Measurements from ENCODE around the gene BPNT1.

Gene BPNT1

GRCh38 chr1:220038640-220039039 is 50.9 kb downstream of the BPNT1 start:
- TF ChIP-seq POLR2AphosphoS5 (IDR thresholded peaks at IDR 0.05; ENCODE audit: low read depth, low read length) (no peak), TAF1 (IDR thresholded peaks at IDR 0.05; ENCODE audit: borderline replicate concordance, insufficient read depth, low read length) (no peak), REST (IDR thresholded peaks at IDR 0.05; ENCODE audit: insufficient read depth in 1 of 2, low read depth in 2 of 2, low read length in 2 of 2) (no peak), FOXP2 (optimal IDR thresholded peaks at IDR 0.05; ENCODE audit: borderline replicate concordance, extremely low read depth, extremely low read length, insufficient read depth) (no peak), SIN3A (IDR thresholded peaks at IDR 0.05; ENCODE audit: borderline replicate concordance, insufficient read depth, low read length) (no peak)

GRCh38 chr1:220032911-220033310 is 56.7 kb downstream of the BPNT1 start:
- TF ChIP-seq TAF1 (IDR thresholded peaks at IDR 0.05; ENCODE audit: borderline replicate concordance, insufficient read depth, low read length), result no peak
- TF ChIP-seq FOXP2 (optimal IDR thresholded peaks at IDR 0.05; ENCODE audit: borderline replicate concordance, extremely low read depth, extremely low read length, insufficient read depth), result no peak
- TF ChIP-seq SIN3A (IDR thresholded peaks at IDR 0.05; ENCODE audit: borderline replicate concordance, insufficient read depth, low read length), result no peak
- no peak for TF ChIP-seq POLR2AphosphoS5 (IDR thresholded peaks at IDR 0.05; ENCODE audit: low read depth, low read length)
- TF ChIP-seq REST (IDR thresholded peaks at IDR 0.05; ENCODE audit: insufficient read depth in 1 of 2, low read depth in 2 of 2, low read length in 2 of 2), result no peak

GRCh38 chr1:220031287-220031686 is 58.3 kb downstream of the BPNT1 start:
- TF ChIP-seq FOXP2 (optimal IDR thresholded peaks at IDR 0.05; ENCODE audit: borderline replicate concordance, extremely low read depth, extremely low read length, insufficient read depth) (no peak), REST (IDR thresholded peaks at IDR 0.05; ENCODE audit: insufficient read depth in 1 of 2, low read depth in 2 of 2, low read length in 2 of 2) (no peak), SIN3A (IDR thresholded peaks at IDR 0.05; ENCODE audit: borderline replicate concordance, insufficient read depth, low read length) (no peak), POLR2AphosphoS5 (IDR thresholded peaks at IDR 0.05; ENCODE audit: low read depth, low read length) (no peak), TAF1 (IDR thresholded peaks at IDR 0.05; ENCODE audit: borderline replicate concordance, insufficient read depth, low read length) (no peak)

GRCh38 chr1:220028346-220028895 is 61.2 kb downstream of the BPNT1 start:
- no peak for TF ChIP-seq TAF1 (IDR thresholded peaks at IDR 0.05; ENCODE audit: borderline replicate concordance, insufficient read depth, low read length)
- no peak for TF ChIP-seq POLR2AphosphoS5 (IDR thresholded peaks at IDR 0.05; ENCODE audit: low read depth, low read length)
- TF ChIP-seq FOXP2 (optimal IDR thresholded peaks at IDR 0.05; ENCODE audit: borderline replicate concordance, extremely low read depth, extremely low read length, insufficient read depth), result no peak
- no peak for TF ChIP-seq SIN3A (IDR thresholded peaks at IDR 0.05; ENCODE audit: borderline replicate concordance, insufficient read depth, low read length)

GRCh38 chr1:220019071-220019470 is 70.5 kb downstream of the BPNT1 start:
- TF ChIP-seq TAF1 (IDR thresholded peaks at IDR 0.05; ENCODE audit: borderline replicate concordance, insufficient read depth, low read length) (no peak), REST (IDR thresholded peaks at IDR 0.05; ENCODE audit: insufficient read depth in 1 of 2, low read depth in 2 of 2, low read length in 2 of 2) (no peak), SIN3A (IDR thresholded peaks at IDR 0.05; ENCODE audit: borderline replicate concordance, insufficient read depth, low read length) (no peak), POLR2AphosphoS5 (IDR thresholded peaks at IDR 0.05; ENCODE audit: low read depth, low read length) (no peak), FOXP2 (optimal IDR thresholded peaks at IDR 0.05; ENCODE audit: borderline replicate concordance, extremely low read depth, extremely low read length, insufficient read depth) (no peak)
